Retina (tissue), 1 donor: ENCODE results near the gene MYBPC1.
"Not testable (repeated sequence)": the region's sequence is repeated elsewhere in the genome, so short reads cannot be mapped to it uniquely, and the experiment has no call there.

Experiments
- DNase-seq: peaks from one replicate; pipeline ENCODE4 v3.0.0-alpha.2; 2016

MYBPC1 gene

GRCh38 chr12:101697197-101697929 is 102.6 kb downstream of the MYBPC1 start, which contains the start of gene CHPT1:
Gene CHPT1, plus strand, starts transcription at chr12:101697640. Its CDS starts 222 bp downstream, at chr12:101697862.
- DNase-seq, result peak; percentile 88

- peak; percentile 88 for DNase-seq
Measured at GRCh38 chr12:101697930-101698799, 103.4 kb downstream of the MYBPC1 start.

GRCh38 chr12:101698800-101699347 is 104.1 kb downstream of the MYBPC1 start:
- DNase-seq, result no peak

GRCh38 chr12:101700299-101700820 is 105.6 kb downstream of the MYBPC1 start:
- DNase-seq, result no peak

- DNase-seq, result no peak
Measured at GRCh38 chr12:101703487-101703886, 108.7 kb downstream of the MYBPC1 start.

GRCh38 chr12:101706403-101706802 is 111.6 kb downstream of the MYBPC1 start:
- no peak for DNase-seq

- DNase-seq, result no peak
Measured at GRCh38 chr12:101707131-101707782, 112.5 kb downstream of the MYBPC1 start.

GRCh38 chr12:101710288-101710687 is 115.5 kb downstream of the MYBPC1 start:
- DNase-seq, result no peak

- peak; percentile 58 for DNase-seq
Measured at GRCh38 chr12:101713059-101713682, 118.4 kb downstream of the MYBPC1 start.

- no peak for DNase-seq
Measured at GRCh38 chr12:101713930-101714329, 119.2 kb downstream of the MYBPC1 start.

- no peak for DNase-seq
Measured at GRCh38 chr12:101714877-101715444, 120.2 kb downstream of the MYBPC1 start.

- no peak for DNase-seq
Measured at GRCh38 chr12:101719566-101719965, 124.8 kb downstream of the MYBPC1 start.

- DNase-seq, result no peak
Measured at GRCh38 chr12:101720118-101720517, 125.3 kb downstream of the MYBPC1 start.

GRCh38 chr12:101722392-101722791 is 127.6 kb downstream of the MYBPC1 start:
- no peak for DNase-seq

GRCh38 chr12:101727098-101727497 is 132.3 kb downstream of the MYBPC1 start:
- DNase-seq, result no peak

GRCh38 chr12:101729842-101730241 is 135.1 kb downstream of the MYBPC1 start:
- DNase-seq, result no peak

- no peak for DNase-seq
Measured at GRCh38 chr12:101732318-101732717, 137.5 kb downstream of the MYBPC1 start.

- DNase-seq, result no peak
Measured at GRCh38 chr12:101733166-101733565, 138.4 kb downstream of the MYBPC1 start.

- not testable (repeated sequence) for DNase-seq
Measured at GRCh38 chr12:101734482-101734881, 139.7 kb downstream of the MYBPC1 start.
